GM12878 (cell line): Measurements from ENCODE around the gene MCM8. TPM values are rescaled to one million over a fixed set of nuclear protein-coding genes. Genes with fewer than 3 reads are reported as not detected.

Source experiments
- ATAC-seq: fragments of 200-7000 bp; cut with Tn5 transposase; 3 replicates; pipeline ENCODE4 v1.9.1; 2020; ENCODE audit warnings: mild to moderate bottlenecking, moderate library complexity
- BruUV-seq: library from RNA; stranded (reverse); fragments of 400-500 nt; replicated peaks from 2 replicates; lab custom pipeline; 2021; lab: Mats Ljungman, UMichigan
- CTCF ChIA-PET: fragments of 300-600 bp; sonication (Branson Sonifier 250); formaldehyde crosslinking; extraction: SDS; loops from one replicate; lab custom pipeline; 2021; ENCODE audit warnings: inconsistent platforms; lab: Yijun Ruan, JAX
- POLR2A ChIA-PET: fragments of 350-600 bp; formaldehyde crosslinking; extraction: SDS; loops from one replicate; lab custom pipeline; 2021; ENCODE audit warnings: inconsistent platforms; lab: Charles Lee
- RAD21 ChIA-PET: fragments of 300-600 bp; sonication (Branson Sonifier 250); formaldehyde crosslinking; loops from one replicate; lab custom pipeline; 2023; ENCODE audit warnings: antibody characterized with exemption; ENCODE audit not compliant: unreplicated experiment; lab: Charles Lee
- SMC1A ChIA-PET: fragments of 300-600 bp; sonication (Branson Sonifier 250); formaldehyde crosslinking; loops from one replicate; lab custom pipeline; 2023; ENCODE audit not compliant: unreplicated experiment, uncharacterized antibody; lab: Charles Lee
- DNase-seq: peaks from one replicate; pipeline ENCODE4 v3.0.0-alpha.2; 2011; ENCODE audit warnings: low read depth, low spot score
- FAIRE-seq: peaks from 3 replicates; lab custom pipeline; 2011; peaks lifted over from hg19 to GRCh38; lab: Jason Lieb, UNC
- H2AFZ ChIP-seq: 2 replicates; pipeline ENCODE4 v1.6.0; 2011; ENCODE audit warnings: low read depth, low read length, control low read depth; ENCODE audit not compliant: control insufficient read depth
- H3K27ac ChIP-seq: 2 replicates; pipeline ENCODE4 v1.5.1; 2011; ENCODE audit warnings: control low read depth; ENCODE audit not compliant: control insufficient read depth, insufficient read depth
- H3K27me3 ChIP-seq, 2 experiments: replicated peaks in 1 of 2; 2 replicates each; pipeline versions ENCODE4 v1.6.0 to v1.6.1; 2011; ENCODE audit warnings: low read length in 1 of 2; ENCODE audit not compliant: control insufficient read depth in 2 of 2, insufficient read depth in 2 of 2
- H3K36me3 ChIP-seq, 2 experiments: 2 replicates each; pipeline ENCODE4 v1.5.1; 2011; ENCODE audit warnings: low read length in 1 of 2; ENCODE audit not compliant: control insufficient read depth in 2 of 2, insufficient read depth in 2 of 2
- H3K4me1 ChIP-seq: 2 replicates; pipeline ENCODE4 v1.6.1; 2011; ENCODE audit warnings: mild to moderate bottlenecking, low read length, moderate library complexity, mixed read lengths; ENCODE audit not compliant: control insufficient read depth, insufficient read depth
- H3K4me2 ChIP-seq: 2 replicates; pipeline ENCODE4 v1.6.0; 2011; ENCODE audit warnings: control low read depth; ENCODE audit not compliant: control insufficient read depth, insufficient read depth
- H3K4me3 ChIP-seq: fragments of 200-600 bp; sonication (generic); 2 replicates; pipeline ENCODE4 v1.5.1; 2016
- H3K79me2 ChIP-seq: 2 replicates; pipeline ENCODE4 v1.6.0; 2011; ENCODE audit warnings: low read length; ENCODE audit not compliant: control insufficient read depth, insufficient read depth
- H3K9ac ChIP-seq: 2 replicates; pipeline ENCODE4 v1.8.0; 2011; ENCODE audit warnings: low read length, control low read depth, mixed read lengths; ENCODE audit not compliant: control insufficient read depth, insufficient read depth
- H3K9me3 ChIP-seq: replicated peaks from 3 replicates; pipeline ENCODE4 v1.5.1; 2011; ENCODE audit warnings: mild to moderate bottlenecking, low read length; ENCODE audit not compliant: control insufficient read depth, insufficient read depth
- H4K20me1 ChIP-seq: 2 replicates; pipeline ENCODE4 v1.6.0; 2011; ENCODE audit not compliant: control insufficient read depth, insufficient read depth
- CEBPZ ChIP-seq: fragments of 150-350 bp; IDR thresholded peaks from 2 replicates; pipeline ENCODE4 v1.6.1; 2016; ENCODE audit warnings: low read depth, low read length
- CHD4 ChIP-seq: fragments of 200-600 bp; sonication (generic); IDR thresholded peaks from 2 replicates; pipeline ENCODE4 v1.6.1; 2016; ENCODE audit warnings: mild to moderate bottlenecking
- IKZF1 ChIP-seq: fragments of 450-650 bp; conservative IDR thresholded peaks from 2 replicates; pipeline ENCODE4 v1.6.1; 2017; ENCODE audit warnings: antibody characterized with exemption, mild to moderate bottlenecking
- MLLT1 ChIP-seq: fragments of 450-650 bp; IDR thresholded peaks from 2 replicates; pipeline ENCODE4 v1.6.1; 2016; ENCODE audit warnings: mild to moderate bottlenecking
- NR2C2 ChIP-seq: IDR thresholded peaks from 2 replicates; pipeline ENCODE4 v1.6.1; 2011; ENCODE audit warnings: borderline replicate concordance, low read depth; ENCODE audit not compliant: control insufficient read depth, insufficient read length
- RBBP5 ChIP-seq: fragments of 200-600 bp; sonication (generic); conservative IDR thresholded peaks from 2 replicates; pipeline ENCODE4 v1.6.1; 2016
- TCF7 ChIP-seq: IDR thresholded peaks from 2 replicates; pipeline ENCODE4 v1.6.1; 2014; ENCODE audit warnings: antibody characterized with exemption, borderline replicate concordance
- ZBED1 ChIP-seq: IDR thresholded peaks from 2 replicates; pipeline ENCODE4 v1.6.1; 2016; ENCODE audit warnings: borderline replicate concordance
- ZBTB11 ChIP-seq: fragments of 450-650 bp; formaldehyde crosslinking; IDR thresholded peaks from 2 replicates; pipeline ENCODE4 v1.5.0; 2022; ENCODE audit warnings: mild to moderate bottlenecking, missing genetic modification characterization
- ZBTB40 ChIP-seq: fragments of 450-650 bp; IDR thresholded peaks from 2 replicates; pipeline ENCODE4 v1.6.1; 2016; ENCODE audit warnings: mild to moderate bottlenecking, moderate library complexity, borderline replicate concordance
- WGBS: methylation state at CpG from one replicate; pipeline ENCODE4 v1.1.6; 2016; ENCODE audit warnings: low lambda C conversion rate; ENCODE audit not compliant: insufficient replicate concordance, insufficient coverage; ENCODE audit errors: missing lambda C conversion rate; 5-methylcytosine and 5-hydroxymethylcytosine counted together
- in situ Hi-C: fragments of 300-500 bp; cut with MboI; formaldehyde crosslinking; loops from 9 replicates; pipeline ENCODE4 v1.14.3; 2018; ENCODE audit warnings: mixed read lengths
- intact Hi-C: fragments of 100-400 bp; cut with micrococcal nuclease; formaldehyde crosslinking; loops from one replicate; pipeline ENCODE4 v1.14.2; 2022; ENCODE audit not compliant: unreplicated experiment
- polyA plus RNA-seq, 11 experiments: library from polyadenylated mRNA; depleted of rRNA in 4 of 11; unstranded in 6 of 11; stranded (reverse) in 5 of 11; fragments of >200 nt; fragmentation: Nextera tagmentation in 4 of 11; fragmentation: Illumina TruSeq in 1 of 11; extraction: Ambion mirVana in 4 of 11; extraction: Trizol in 1 of 11; gene quantifications; 1 replicate in 1 of 11; 2 replicates in 10 of 11; pipeline versions ENCODE4 v1.2.1 to v1.2.3, GENCODE V29; 2011 to 2016; ENCODE audit warnings: inconsistent platforms in 2 of 11, missing spikeins in 2 of 11, low read depth in 1 of 11
- total RNA-seq, 4 experiments: library from RNA; depleted of rRNA in 3 of 4; stranded (reverse); fragments of >200 nt in 3 of 4; fragmentation: Illumina TruSeq in 1 of 4; extraction: Trizol in 1 of 4; gene quantifications; 2 replicates each; pipeline versions ENCODE4 v1.2.1 to v1.2.3, GENCODE V29; 2013 to 2021

Gene MCM8
- total and polyA plus RNA-seq, 10 of the 15 experiments (the other 5 are each of a cell fraction or from before 2014, with no cell fraction given), result 3.2 to 28.2 (median 16.0) TPM

- no peaks in the 10 kb centered on the region for H3K79me2 ChIP-seq
- H3K4me2 ChIP-seq, result no peak overlapping the region
- H3K9ac ChIP-seq, result no peak overlapping the region
- no peak overlapping the region for H3K4me3 ChIP-seq
- H3K27ac ChIP-seq, result no peak overlapping the region
- FAIRE-seq, result no peak
- POLR2A ChIA-PET, result no interaction called here
- intact Hi-C loops, result no loop called here
- no peaks in the 10 kb centered on the region for H3K4me1 ChIP-seq
- ATAC-seq, result no peak
- no peaks in the 10 kb centered on the region for H4K20me1 ChIP-seq
- BruUV-seq, result no TSS peak
- no peak overlapping the region for H2AFZ ChIP-seq
- in situ Hi-C loops, result no loop called here
- WGBS, result 50% methylated on average over 2 of the region's 2 CpGs
- CTCF ChIA-PET, result interaction anchor here (0.6 to 1.2 kb wide), 2 partner anchors 8 to 47 kb away, joined by 3 read pairs; no protein-coding TSS in a partner anchor
- DNase-seq, result no peak
- peaks cover 10 to 26% of the 10 kb centered on the region in 2 experiments for H3K36me3 ChIP-seq
- SMC1A ChIA-PET, result interaction anchor here (0.6 to 1.3 kb wide), 2 partner anchors 12 to 67 kb away, joined by 3 to 4 read pairs; no protein-coding TSS in a partner anchor
- RAD21 ChIA-PET, result no interaction called here
- no peaks in the 10 kb centered on the region for H3K27me3 ChIP-seq
- no peaks in the 10 kb centered on the region for H3K9me3 ChIP-seq
- TF ChIP-seq ZBED1, result no peak
- no peak for TF ChIP-seq RBBP5
- TF ChIP-seq IKZF1, result no peak
- TF ChIP-seq ZBTB11 (CRISPR knock-in tag), result no peak
- no peak for TF ChIP-seq NR2C2
- TF ChIP-seq CHD4, result no peak
- no peak for TF ChIP-seq TCF7
- TF ChIP-seq CEBPZ, result no peak
- TF ChIP-seq MLLT1, result no peak
- no peak for TF ChIP-seq ZBTB40
Measured at GRCh38 chr20:6034134-6034969, 83.9 kb downstream of the MCM8 start.
